ENCODE results near the gene ZNF423.

GRCh38 chr16:49504626-49505025, 351.3 kb downstream of the ZNF423 start:
- no peak for TF ChIP-seq BHLHE40 (IDR thresholded peaks at IDR 0.05; ENCODE audit: borderline replicate concordance)
- TF ChIP-seq CTBP1 (IDR thresholded peaks at IDR 0.05; ENCODE audit: borderline replicate concordance) = no peak
- no peak for TF ChIP-seq ZNF384 (IDR thresholded peaks at IDR 0.05)
- no peak for TF ChIP-seq ELF4 (IDR thresholded peaks at IDR 0.05)
- no peak for TF ChIP-seq SP1 (IDR thresholded peaks at IDR 0.05)
